ENCODE measurements around the gene PLS3. TPM values are rescaled to one million over a fixed set of nuclear protein-coding genes. Genes with fewer than 3 reads are reported as not detected.

The PLS3 gene
- total RNA-seq, 4 donors from 2014 or later = 11.0 to 23.1 (median 13.1) TPM

GRCh38 chrX:115561605-115562479 lies 868 bp downstream of the PLS3 start:
- Histone ChIP-seq H3K27me3 (no peaks in the 10 kb centered on the region), H3K9me3 (no peaks in the 10 kb centered on the region), H3K4me3 (peak overlapping the region; percentile 30 to 66 (median 48))

DNA sequence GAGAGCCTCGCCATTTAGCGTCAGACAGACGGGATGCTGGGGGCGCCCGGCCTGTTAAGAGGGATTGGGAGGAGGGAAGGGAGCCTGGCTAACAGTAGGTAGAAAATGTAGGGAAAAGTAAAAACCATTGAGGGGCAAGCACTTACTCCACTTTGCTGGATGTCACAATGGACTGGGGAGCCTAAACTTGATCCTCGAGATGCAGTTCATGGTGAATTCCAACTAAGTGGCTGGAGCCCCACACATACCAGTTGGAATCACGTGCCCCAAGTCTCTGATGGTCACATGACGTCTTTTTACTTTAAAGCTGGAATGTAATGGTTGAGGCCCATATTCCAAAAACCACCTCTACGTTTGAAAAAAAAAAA lies 1.5 kb downstream of the PLS3 start:
- Histone ChIP-seq H3K4me1 (no peaks in the 10 kb centered on the region), H3K27me3 (no peaks in the 10 kb centered on the region), H3K27ac (peak overlapping the region in 3 of 4 donors; percentile 49 to 84 (median 80)), H3K4me3 (peak overlapping the region; percentile 30 to 66 (median 48)), H3K9me3 (no peaks in the 10 kb centered on the region), H3K36me3 (no peaks in the 10 kb centered on the region)
- TF ChIP-seq, protein P1, sequence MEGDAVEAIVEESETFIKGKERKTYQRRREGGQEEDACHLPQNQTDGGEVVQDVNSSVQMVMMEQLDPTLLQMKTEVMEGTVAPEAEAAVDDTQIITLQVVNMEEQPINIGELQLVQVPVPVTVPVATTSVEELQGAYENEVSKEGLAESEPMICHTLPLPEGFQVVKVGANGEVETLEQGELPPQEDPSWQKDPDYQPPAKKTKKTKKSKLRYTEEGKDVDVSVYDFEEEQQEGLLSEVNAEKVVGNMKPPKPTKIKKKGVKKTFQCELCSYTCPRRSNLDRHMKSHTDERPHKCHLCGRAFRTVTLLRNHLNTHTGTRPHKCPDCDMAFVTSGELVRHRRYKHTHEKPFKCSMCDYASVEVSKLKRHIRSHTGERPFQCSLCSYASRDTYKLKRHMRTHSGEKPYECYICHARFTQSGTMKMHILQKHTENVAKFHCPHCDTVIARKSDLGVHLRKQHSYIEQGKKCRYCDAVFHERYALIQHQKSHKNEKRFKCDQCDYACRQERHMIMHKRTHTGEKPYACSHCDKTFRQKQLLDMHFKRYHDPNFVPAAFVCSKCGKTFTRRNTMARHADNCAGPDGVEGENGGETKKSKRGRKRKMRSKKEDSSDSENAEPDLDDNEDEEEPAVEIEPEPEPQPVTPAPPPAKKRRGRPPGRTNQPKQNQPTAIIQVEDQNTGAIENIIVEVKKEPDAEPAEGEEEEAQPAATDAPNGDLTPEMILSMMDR (IDR thresholded peaks at IDR 0.05) = no peak
- no peak for TF ChIP-seq POLR2A (IDR thresholded peaks at IDR 0.05)
- DNase-seq = no peak

More at GRCh38 chrX:115561605-115562479, 868 bp downstream of the PLS3 start:
- no peak for TF ChIP-seq POLR2A (IDR thresholded peaks at IDR 0.05)
- TF ChIP-seq, protein P1 (IDR thresholded peaks at IDR 0.05) = no peak
- H3K36me3 ChIP-seq = no peaks in the 10 kb centered on the region
- peak overlapping the region; percentile 43 to 84 (median 64) for H3K27ac ChIP-seq
- peak in 1 of 3 donors; percentile 52 for DNase-seq
- H3K4me1 ChIP-seq = no peaks in the 10 kb centered on the region

- no peak overlapping the region for H3K4me3 ChIP-seq
- TF ChIP-seq, protein P1 (IDR thresholded peaks at IDR 0.05) = no peak
- TF ChIP-seq POLR2A (IDR thresholded peaks at IDR 0.05) = no peak
- H3K27ac ChIP-seq = no peak overlapping the region
These were observed 2.7 kb downstream of the PLS3 start for GRCh38 chrX:115563633-115564162.

DNA sequence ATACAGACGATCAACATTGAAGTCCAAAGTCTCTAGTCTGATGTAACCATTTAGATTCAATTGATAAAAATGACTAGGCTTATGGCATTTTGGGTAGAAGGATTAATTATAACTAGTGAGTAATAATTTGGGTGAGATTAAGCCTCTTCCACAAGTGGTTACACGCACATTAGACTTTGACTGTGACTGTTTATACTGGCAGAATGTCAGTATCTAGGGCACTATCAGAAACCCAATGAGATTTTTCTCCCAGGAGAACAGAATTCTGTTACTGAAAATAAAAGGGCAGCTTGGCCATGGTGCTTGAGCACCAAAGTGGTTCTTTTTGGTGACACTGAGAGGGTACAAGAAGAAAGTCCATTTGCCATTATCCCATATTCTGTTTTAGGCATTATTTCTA lies 3.3 kb downstream of the PLS3 start:
- H3K27ac ChIP-seq = no peak overlapping the region
- H3K27me3 ChIP-seq = no peaks in the 10 kb centered on the region
- H3K4me3 ChIP-seq = no peak overlapping the region
- H3K36me3 ChIP-seq = no peaks in the 10 kb centered on the region
- no peak for TF ChIP-seq POLR2A (IDR thresholded peaks at IDR 0.05)
- TF ChIP-seq, protein P1 (IDR thresholded peaks at IDR 0.05) = no peak
- H3K9me3 ChIP-seq = no peaks in the 10 kb centered on the region
- no peaks in the 10 kb centered on the region for H3K4me1 ChIP-seq
- no peak for DNase-seq

More at GRCh38 chrX:115563633-115564162, 2.7 kb downstream of the PLS3 start:
- no peak for DNase-seq
- Histone ChIP-seq H3K4me1 (no peaks in the 10 kb centered on the region), H3K27me3 (no peaks in the 10 kb centered on the region), H3K9me3 (no peaks in the 10 kb centered on the region), H3K36me3 (no peaks in the 10 kb centered on the region)

GRCh38 chrX:115565888-115566287 lies 4.9 kb downstream of the PLS3 start:
- DNase-seq = no peak
- no peaks in the 10 kb centered on the region for H3K36me3 ChIP-seq
- H3K27me3 ChIP-seq = no peaks in the 10 kb centered on the region
- H3K4me1 ChIP-seq = no peaks in the 10 kb centered on the region
- TF ChIP-seq, protein P1 (IDR thresholded peaks at IDR 0.05) = no peak
- no peak for TF ChIP-seq POLR2A (IDR thresholded peaks at IDR 0.05)
- H3K27ac ChIP-seq = no peak overlapping the region
- no peak overlapping the region for H3K4me3 ChIP-seq
- H3K9me3 ChIP-seq = no peaks in the 10 kb centered on the region
